ENCODE results near the gene CSNK1D. TPM values are rescaled to one million over a fixed set of nuclear protein-coding genes. Genes with fewer than 3 reads are reported as not detected.

CSNK1D gene
- total and polyA plus RNA-seq, 8 donors, result 47.1 to 107 (median 66.0) TPM

- Histone ChIP-seq H3K36me3 (no peaks in the 10 kb centered on the region), H3K4me1 (peaks cover 0 to 3% (median 0%) of the 10 kb centered on the region in 3 donors), H3K9me3 (no peaks in the 10 kb centered on the region), H3K4me3 (no peak overlapping the region), H3K27me3 (no peaks in the 10 kb centered on the region), H3K27ac (no peak overlapping the region)
- ATAC-seq (no peak), DNase-seq (peak in 1 of 6 donors; percentile 66), FAIRE-seq (no peak)
- TF ChIP-seq CTCF (IDR thresholded peaks at IDR 0.05), result no peak
- WGBS, 2 donors, result 60 to 77% methylated on average over 26 of the region's 26 CpGs
- intact Hi-C loops (cut with DNase I), result loop anchor here (2.0 to 10.0 kb wide), 4 partner anchors 83 to 115 kb away; no protein-coding TSS in a partner anchor
These were observed 46.8 kb upstream of the CSNK1D start for GRCh38 chr17:82320140-82320840.

GRCh38 chr17:82319619-82320062 lies 46.1 kb upstream of the CSNK1D start:
- ATAC-seq, result no peak
- Histone ChIP-seq H3K36me3 (no peaks in the 10 kb centered on the region), H3K4me3 (no peak overlapping the region), H3K27ac (no peak overlapping the region), H3K27me3 (no peaks in the 10 kb centered on the region), H3K9me3 (no peaks in the 10 kb centered on the region), H3K4me1 (peaks cover 0 to 3% (median 0%) of the 10 kb centered on the region in 3 donors)
- no peak for FAIRE-seq
- intact Hi-C loops (cut with DNase I), result loop anchor here (2.0 to 10.0 kb wide), 4 partner anchors 82 to 115 kb away; no protein-coding TSS in a partner anchor
- 86 to 92% methylated on average over 35 of the region's 35 CpGs for WGBS, 2 donors
- no peak for TF ChIP-seq CTCF (IDR thresholded peaks at IDR 0.05)
- DNase-seq, result peak in 1 of 6 donors; percentile 39

GRCh38 chr17:82318772-82319606 lies 45.5 kb upstream of the CSNK1D start:
- DNase-seq (peak in 1 of 6 donors; percentile 44), FAIRE-seq (no peak), ATAC-seq (no peak)
- Histone ChIP-seq H3K27me3 (no peaks in the 10 kb centered on the region), H3K4me3 (no peak overlapping the region), H3K9me3 (no peaks in the 10 kb centered on the region), H3K36me3 (no peaks in the 10 kb centered on the region), H3K27ac (no peak overlapping the region), H3K4me1 (peaks cover 0 to 3% (median 0%) of the 10 kb centered on the region in 3 donors)
- TF ChIP-seq CTCF (IDR thresholded peaks at IDR 0.05), result no peak
- intact Hi-C loops (cut with DNase I), result no loop called here
- 88 to 93% methylated on average over 76 of the region's 76 CpGs for WGBS, 2 donors

DNA sequence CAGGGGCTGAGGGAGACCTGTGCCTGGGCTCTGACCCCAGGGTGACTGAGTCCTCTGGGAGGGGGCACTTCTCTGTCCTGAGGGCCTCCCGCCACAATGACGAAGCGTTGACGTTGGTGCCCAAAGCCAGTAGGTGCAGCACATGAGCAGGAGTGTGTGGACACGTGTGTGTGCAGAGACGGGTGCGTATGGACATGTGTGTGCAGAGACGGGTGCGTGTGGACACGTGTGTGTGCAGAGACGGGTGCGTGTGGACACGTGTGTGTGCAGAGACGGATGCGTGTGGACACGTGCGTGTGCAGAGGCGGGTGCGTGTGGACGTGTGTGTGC lies 44.6 kb upstream of the CSNK1D start:
- no peaks in the 10 kb centered on the region for H3K9me3 ChIP-seq
- ATAC-seq (no peak), DNase-seq (no peak), FAIRE-seq (no peak)
- 93 to 98% methylated on average over 20 of the region's 20 CpGs for WGBS, 2 donors
- H3K4me3 ChIP-seq, result no peak overlapping the region
- TF ChIP-seq CTCF (IDR thresholded peaks at IDR 0.05), result no peak
- no peaks in the 10 kb centered on the region for H3K27me3 ChIP-seq
- H3K27ac ChIP-seq, result no peak overlapping the region
- intact Hi-C loops (cut with DNase I), result no loop called here
- peaks cover 0 to 3% (median 0%) of the 10 kb centered on the region in 3 donors for H3K4me1 ChIP-seq
- no peaks in the 10 kb centered on the region for H3K36me3 ChIP-seq

Data from pancreas (tissue), 10 donors.